Measurements from ENCODE around the gene ELMOD1.

GRCh38 chr11:107711861-107712755, 121.2 kb downstream of the ELMOD1 start, which contains the start of gene SLN:
- TF ChIP-seq CTCF (tag by site-specific recombination; IDR thresholded peaks at IDR 0.05) (no peak), YY1 (tag by site-specific recombination; IDR thresholded peaks at IDR 0.05) (no peak), ZNF37A (tag by site-specific recombination; IDR thresholded peaks at IDR 0.05) (no peak), ZNF16 (tag by site-specific recombination; IDR thresholded peaks at IDR 0.05; ENCODE audit: low read depth) (no peak), ZNF426 (tag by site-specific recombination; IDR thresholded peaks at IDR 0.05) (no peak), ZBTB20 (tag by site-specific recombination; IDR thresholded peaks at IDR 0.05) (no peak), ZEB2 (tag by site-specific recombination; IDR thresholded peaks at IDR 0.05) (no peak)
